Endometrial microvascular endothelial cells (primary cell): ENCODE measurements around the gene DLAT. TPM values are rescaled to one million over a fixed set of nuclear protein-coding genes. Genes with fewer than 3 reads are reported as not detected.

Source experiments
- in situ Hi-C: cut with HindIII; loops from 2 replicates; pipeline ENCODE4 v1.10.0; 2017; ENCODE audit warnings: low sequenced_read_pairs, low pct_unique_long_range_greater_than_20kb; ENCODE audit errors: inconsistent ontology term
- total RNA-seq: library from RNA; depleted of rRNA; stranded (reverse); fragments of >200 nt; gene quantifications from one replicate; pipeline ENCODE4 v1.2.3, GENCODE V29; 2015; ENCODE audit errors: inconsistent ontology term

DLAT gene
- total RNA-seq, 1 donor from 2014 or later, result 50.4 TPM

- in situ Hi-C loops, result no loop called here
Observed at GRCh38 chr11:112097734-112098528, 72.7 kb downstream of the DLAT start.

- in situ Hi-C loops, result no loop called here
Observed at GRCh38 chr11:112100462-112100861, 75.3 kb downstream of the DLAT start.

- in situ Hi-C loops, result no loop called here
Observed at GRCh38 chr11:112103446-112103845, 78.2 kb downstream of the DLAT start.

GRCh38 chr11:112106070-112106469 is 80.9 kb downstream of the DLAT start:
- in situ Hi-C loops, result no loop called here

Other genes starting within 250 kb of the DLAT start
- 34.4 TPM for gene ALG9, start 153.8 kb upstream of the DLAT start, total RNA-seq
- gene FDXACB1, start 146.2 kb upstream of the DLAT start, total RNA-seq, result 4.2 TPM
- gene CFAP68, start 145.9 kb upstream of the DLAT start, total RNA-seq, result 15.0 TPM
- gene CRYAB, start 113.6 kb upstream of the DLAT start, total RNA-seq, result 0.19 TPM
- gene HSPB2, start 112.7 kb upstream of the DLAT start, total RNA-seq, result not detected
- gene C11orf52, start 106.5 kb upstream of the DLAT start, total RNA-seq, result 12.6 TPM
- gene DIXDC1, start 88.1 kb upstream of the DLAT start, total RNA-seq, result 19.0 TPM
- gene PIH1D2, start 48.6 kb downstream of the DLAT start, total RNA-seq, result 0.37 TPM
- 7.4 TPM for gene NKAPD1, start 48.9 kb downstream of the DLAT start, total RNA-seq
- gene TIMM8B, start 61.3 kb downstream of the DLAT start, total RNA-seq, result 38.9 TPM
- gene SDHD, start 61.5 kb downstream of the DLAT start, total RNA-seq, result 130 TPM
- 0.09 TPM for gene IL18, start 138.7 kb downstream of the DLAT start, total RNA-seq
- not detected for gene TEX12, start 142.0 kb downstream of the DLAT start, total RNA-seq
- gene BCO2, start 150.1 kb downstream of the DLAT start, total RNA-seq, result not detected
- 47.7 TPM for gene PTS, start 201.0 kb downstream of the DLAT start, total RNA-seq
- gene PLET1, start 235.5 kb downstream of the DLAT start, total RNA-seq, result not detected